Loucy (cell line): ENCODE results near the gene NARS2.

Experiments
- CTCF ChIP-seq: fragments of 200-600 bp; sonication (generic); conservative IDR thresholded peaks from 2 replicates; pipeline ENCODE4 v1.5.1; 2014; ENCODE audit warnings: mild to moderate bottlenecking, antibody characterized with exemption, low read length
- EZH2phosphoT487 ChIP-seq: fragments of 200-600 bp; IDR thresholded peaks from 2 replicates; pipeline ENCODE4 v1.6.1; 2018; ENCODE audit warnings: antibody characterized with exemption, mild to moderate bottlenecking, moderate library complexity, borderline replicate concordance

- TF ChIP-seq CTCF (no peak), EZH2phosphoT487 (no peak)
Measured at GRCh38 chr11:78392854-78393253, 181.8 kb downstream of the NARS2 start.
